ENCODE results near the gene MYCT1. TPM values are rescaled to one million over a fixed set of nuclear protein-coding genes. Genes with fewer than 3 reads are reported as not detected.

MYCT1 gene
- total RNA-seq, 1 donor from 2014 or later, result 20.6 TPM

Other genes starting within 250 kb of the MYCT1 start
- 142 TPM for gene SYNE1, start 60.5 kb upstream of the MYCT1 start, total RNA-seq
- gene VIP, start 52.9 kb downstream of the MYCT1 start, total RNA-seq, result 1.9 TPM

Data from sciatic nerve (tissue), 1 donor.